GM19468 (cell line): ENCODE results near the gene SBK1.

Source experiments
- ATAC-seq: cut with Tn5 transposase; IDR thresholded peaks from one replicate; pipeline ENCODE4 v1.9.1; 2021; ENCODE audit warnings: mild to moderate bottlenecking, moderate library complexity, moderate number of reproducible peaks; ENCODE audit not compliant: unreplicated experiment; ENCODE audit errors: extremely low read depth

Gene SBK1

DNA sequence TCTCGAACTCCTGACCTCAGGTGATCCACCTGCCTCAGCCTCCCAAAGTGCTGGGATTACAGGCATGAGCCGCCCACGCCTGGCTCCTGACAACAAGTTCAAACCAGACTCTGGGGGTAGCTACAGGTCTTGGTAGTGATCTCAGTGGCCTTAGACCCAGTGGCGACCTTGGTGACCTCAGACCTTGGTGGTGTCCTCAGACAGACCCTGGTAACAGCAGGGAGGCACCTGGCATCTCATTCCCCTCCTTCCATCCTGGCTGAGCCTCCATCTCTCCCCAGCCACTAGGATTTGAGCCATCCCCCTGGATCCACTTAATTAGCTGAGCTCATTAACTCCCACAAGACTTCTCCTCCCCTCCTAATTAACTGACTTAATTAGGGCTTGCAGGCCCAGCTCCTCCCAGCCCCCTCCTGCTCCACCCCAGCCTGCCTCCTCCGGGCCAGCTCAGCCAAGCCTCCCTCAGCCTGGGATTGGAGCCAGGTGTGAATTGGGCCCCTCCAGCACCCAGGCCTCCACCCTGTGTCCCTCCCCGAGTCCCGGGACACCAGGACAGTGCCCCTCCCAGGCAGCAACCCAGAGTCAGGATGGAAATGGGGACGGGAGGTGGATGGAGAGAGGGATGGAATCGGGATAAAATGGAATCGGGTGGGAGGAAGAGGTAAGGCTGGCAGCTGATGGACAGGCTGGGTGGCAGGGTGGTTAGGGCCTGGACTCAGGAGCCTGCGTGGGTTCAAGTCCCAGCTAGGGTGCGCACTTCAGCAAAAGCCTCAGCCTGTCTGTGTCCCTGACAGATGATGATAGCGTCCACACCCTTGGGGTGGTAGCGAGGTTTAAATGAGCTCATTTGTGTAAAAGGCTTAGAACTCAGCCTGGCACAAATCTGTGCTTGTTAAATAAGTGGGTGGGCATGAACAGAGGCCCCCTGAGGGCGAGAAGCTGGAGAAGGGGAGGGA, 11.2 kb upstream of the SBK1 start:
- ATAC-seq: no peak

DNA sequence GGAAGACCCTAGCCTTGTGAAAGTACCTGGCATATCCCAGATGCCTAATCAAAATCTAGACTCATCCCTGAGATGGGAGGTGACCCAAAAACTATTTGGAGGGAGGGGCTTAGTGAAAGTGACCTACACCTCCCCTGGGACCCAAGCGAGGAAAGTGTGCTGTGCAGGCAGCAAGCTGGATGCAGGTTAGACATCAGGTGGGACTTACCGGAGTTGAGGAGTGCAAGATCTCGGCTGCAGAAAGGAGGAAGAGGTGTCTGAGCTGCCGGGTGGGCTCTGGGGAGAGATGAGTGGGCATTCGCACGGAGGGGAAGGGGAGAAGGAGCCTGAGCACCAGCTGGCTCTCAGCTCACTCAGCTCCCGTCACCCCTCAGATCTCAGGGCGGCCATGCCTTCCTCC, 10.3 kb upstream of the SBK1 start:
- ATAC-seq: no peak

DNA sequence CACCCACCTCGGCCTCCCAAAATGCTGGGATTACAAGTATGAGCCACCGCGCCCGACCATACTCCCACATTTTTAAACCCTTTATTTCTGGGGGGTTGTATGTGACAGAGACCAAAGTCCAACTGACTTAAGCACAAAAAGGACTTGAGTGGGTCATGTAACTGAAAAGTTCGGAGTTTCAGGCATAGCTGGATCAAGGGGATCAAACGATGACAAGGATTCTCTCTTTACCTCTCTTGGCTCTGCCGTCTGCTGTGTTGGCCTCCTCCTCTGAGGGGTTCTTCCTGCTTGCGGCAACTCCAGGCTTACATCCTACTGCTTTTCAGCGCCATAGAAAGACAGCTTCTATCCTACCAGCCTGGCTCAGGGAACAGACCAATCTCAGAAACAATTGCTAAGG, 9.2 kb upstream of the SBK1 start:
- ATAC-seq: no peak

DNA sequence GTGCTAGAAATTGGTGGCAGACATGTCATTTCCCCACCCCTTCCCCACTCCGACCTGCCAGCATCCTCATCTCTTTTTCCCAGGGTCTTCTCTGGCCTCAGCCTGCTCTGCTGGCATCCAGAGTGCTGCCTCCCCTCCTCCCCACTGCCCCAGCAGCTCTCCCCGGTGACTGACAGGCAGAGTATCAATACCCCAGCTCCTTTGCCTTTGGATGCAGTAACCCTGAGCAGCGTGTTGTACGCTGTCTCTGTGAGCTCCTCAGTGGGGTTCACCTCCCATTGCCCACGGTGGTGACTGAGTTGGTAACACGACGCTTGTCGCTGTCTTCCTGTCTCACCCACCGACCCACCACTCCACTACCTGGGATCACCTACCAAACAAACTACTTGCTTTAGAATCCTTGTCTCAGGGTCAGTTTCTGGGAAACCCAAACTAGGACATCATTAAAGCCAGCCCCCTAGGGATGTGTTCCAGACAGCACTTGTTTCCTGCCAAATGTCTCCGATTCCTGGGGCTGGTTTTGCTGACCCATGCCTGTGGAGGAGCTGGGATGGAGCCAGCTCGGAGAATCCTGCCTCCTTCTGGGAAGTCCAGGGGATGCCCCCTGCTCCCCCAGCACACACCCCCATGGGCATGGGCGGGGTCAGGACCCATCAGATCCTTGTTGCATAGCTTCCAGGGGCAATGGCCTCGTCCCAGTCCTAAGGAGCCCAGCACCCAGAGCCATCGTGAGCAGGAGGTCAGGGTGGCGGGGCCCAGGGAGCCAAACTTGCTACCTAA, 8.3 kb upstream of the SBK1 start:
- no peak for ATAC-seq

DNA sequence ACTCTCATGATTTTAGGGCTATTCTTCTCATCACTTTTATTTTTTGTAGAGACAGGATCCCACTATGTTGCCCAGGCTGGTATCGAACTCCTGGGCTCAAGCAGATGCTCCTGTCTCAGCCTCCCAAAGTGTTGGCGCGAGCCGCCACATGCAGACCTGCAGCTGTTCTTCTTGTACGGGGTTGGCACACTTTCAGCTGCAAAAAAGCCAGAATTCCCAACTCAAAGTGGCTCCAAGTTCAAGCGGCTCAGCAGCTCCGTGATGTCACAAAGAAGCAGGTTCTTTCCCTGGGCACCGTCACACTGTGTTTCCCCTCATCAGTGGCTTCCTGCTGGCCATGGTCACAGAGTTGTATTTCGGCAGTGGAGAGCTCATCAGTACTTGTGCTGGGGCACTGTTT, 6.7 kb upstream of the SBK1 start:
- no peak for ATAC-seq

DNA sequence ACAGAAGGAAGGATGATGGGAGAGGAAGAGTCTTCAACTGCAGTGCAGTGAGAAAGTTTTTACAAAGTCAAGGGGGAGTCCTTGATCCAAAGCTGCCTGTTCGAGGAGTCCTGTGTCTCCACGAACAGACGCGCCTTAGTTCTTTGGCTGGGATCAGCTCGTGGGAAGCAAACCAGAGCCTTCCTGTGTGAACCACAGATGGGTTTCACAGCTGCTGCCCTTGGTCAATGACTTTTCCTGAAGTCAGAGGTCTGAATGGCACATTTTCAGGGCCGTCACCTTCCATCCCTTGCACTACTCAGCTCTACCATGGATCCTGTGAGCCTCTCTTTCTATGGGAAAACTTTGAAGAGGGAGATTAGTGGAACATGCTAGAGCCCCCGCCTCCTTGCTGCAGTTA, 4.2 kb upstream of the SBK1 start:
- no peak for ATAC-seq

DNA sequence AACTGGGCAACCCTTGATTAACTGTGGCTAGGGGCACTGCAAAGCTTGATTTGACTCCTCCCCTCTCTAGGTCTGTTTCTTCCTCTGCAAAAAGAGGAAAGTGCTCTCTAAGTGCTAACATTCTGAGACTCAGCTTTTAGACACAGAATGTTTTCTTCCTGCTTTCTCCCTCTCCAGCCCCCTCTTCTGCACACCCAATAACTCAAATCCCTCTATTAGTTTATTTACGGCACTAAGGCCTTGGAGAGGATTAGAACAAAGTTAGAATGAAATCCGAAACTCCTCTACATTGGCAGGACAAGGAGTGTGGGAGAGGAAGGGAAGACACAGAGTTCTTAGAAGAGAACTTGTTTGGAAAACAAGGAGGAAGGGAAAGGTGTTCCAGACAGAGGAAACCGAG, 3.3 kb upstream of the SBK1 start:
- ATAC-seq: no peak

DNA sequence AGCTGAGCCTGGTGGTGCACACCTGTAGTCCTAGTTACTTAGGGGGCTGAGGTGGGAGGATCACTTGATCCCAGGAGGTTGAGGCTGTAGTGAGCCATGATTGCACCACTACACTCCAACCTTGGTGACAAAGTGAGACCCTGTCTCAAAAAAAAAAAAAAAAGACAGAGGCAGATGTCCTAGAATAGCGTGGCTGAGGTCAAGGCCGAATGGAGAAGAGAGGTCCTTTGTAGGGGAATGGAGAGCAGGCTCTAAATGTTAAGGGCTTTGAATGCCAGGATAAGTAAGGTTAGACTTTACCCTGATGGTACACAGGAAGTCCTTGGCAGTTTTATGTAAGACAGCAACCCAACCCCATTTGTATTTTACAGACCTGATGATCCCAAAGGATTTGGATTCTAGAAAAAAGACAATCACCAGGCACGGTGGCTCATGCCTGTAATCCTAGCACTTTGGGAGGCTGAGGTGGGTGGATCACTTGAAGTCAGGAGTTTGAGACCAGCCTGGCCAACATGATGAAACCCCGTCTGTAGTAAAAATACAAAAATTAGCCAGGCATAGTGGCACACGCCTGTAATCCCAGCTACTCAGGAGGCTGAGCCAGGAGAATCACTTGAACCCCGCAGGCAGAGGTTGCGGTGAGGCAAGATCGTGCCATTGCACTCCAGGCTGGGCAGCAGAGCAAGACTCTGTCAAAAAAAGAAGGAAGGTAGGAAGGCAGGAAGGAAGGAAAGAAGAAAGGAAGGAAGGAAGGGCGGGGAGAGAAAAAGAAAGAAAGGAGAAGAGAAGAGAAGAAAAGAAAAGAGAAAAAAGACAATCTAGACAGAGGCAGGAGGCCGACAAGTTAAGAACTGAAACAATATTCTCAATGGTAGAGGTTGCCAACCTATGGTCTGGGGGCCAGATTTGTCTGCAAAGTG, 2.1 kb upstream of the SBK1 start:
- no peak for ATAC-seq

DNA sequence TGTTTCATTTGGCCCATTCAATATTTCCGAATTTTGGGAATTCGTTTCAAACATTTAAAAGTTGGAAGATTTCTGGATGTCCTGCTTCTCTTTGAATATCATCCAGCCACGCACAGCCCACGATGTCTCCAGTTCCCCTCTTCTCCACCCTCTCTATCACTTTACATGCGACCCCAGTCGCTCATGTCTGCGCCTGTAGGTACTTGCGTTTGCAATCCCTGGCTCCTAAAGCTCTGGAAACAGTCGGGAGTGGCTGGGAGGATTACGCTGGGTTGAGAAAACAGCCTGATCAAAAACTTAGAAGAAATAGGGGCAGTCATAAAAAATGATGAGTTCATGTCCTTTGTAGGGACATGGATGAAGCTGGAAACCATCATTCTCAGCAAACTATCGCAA, 1.5 kb upstream of the SBK1 start:
- ATAC-seq: no peak

DNA sequence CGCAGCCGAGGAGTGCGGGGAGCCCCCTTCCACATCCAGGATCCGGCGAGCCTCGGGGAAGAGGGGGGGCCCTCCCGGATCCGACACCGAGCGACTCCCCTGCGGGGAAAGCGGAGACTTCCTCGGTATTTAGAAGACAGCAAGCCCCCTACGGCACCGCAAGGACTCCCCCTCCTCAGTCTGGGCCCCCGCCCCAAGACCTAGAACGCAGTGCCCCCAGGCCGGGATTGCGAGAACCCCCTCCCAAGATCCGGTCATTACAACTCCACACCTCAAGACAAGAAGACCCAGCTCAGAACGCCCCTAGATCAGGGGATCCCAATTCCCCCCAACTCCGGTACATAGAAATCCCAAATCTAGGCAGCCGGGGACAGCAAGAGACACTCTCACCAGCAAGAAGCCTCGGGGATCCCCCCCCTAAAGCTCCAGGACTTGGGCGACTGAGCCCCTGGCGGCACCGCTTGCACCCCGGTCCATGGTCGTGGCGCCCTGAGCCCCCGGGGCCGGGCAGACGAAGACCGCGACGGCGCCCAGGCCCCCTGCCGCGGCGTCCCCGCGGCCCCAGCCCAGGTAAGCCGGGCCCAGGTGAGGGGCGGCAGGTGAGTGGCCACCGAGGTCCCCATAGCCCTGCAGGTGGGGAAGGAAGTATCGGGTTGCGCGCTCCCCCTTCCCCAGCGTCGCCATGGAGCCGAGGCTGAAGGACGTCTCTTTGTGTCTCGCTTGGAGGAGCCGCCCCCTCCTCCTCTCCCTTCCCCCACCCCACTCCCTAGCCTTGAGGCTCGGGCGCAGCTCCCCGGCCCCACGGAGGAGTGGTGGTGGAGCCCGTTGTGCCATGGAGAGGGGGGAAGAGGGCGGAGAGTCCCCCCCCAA, 641 bp downstream of the SBK1 start:
- no peak for ATAC-seq

DNA sequence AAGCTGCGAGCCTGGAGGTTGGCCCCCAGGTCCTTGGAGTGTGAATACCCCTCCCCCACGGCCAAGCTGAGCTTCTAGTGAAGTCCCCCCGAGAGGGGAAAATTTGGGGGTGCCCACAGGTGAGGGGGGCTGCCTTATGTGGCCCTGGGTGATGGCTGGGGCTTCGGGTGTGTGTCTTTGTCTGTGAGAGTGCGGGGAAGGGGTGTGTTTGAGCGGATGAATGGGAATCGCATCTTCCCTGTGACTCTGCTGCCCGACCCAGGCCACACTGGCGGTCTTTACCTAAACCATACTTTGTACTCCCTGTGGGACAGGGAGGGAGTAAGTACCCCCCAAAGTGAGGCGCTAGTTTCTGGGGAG, 1.3 kb downstream of the SBK1 start:
- no peak for ATAC-seq

DNA sequence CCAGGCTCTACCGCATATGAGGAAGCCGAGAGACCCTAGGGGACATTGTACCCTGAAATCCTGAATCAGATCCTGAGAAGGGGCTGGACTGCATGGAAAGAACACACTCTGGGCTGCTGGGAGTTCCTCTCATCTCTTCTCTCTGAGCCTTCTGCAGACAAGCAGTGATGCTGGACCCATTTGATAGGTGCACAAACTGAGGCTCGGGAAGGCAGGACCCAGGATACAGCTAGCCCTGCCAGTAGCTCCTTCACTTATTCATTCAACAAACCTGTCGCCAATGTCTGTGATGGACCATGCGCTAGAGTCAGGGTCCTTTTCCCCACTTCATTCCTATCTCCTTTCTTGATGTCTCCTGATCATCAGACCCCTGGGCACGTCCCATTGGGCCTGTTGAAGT, 1.9 kb downstream of the SBK1 start:
- no peak for ATAC-seq

DNA sequence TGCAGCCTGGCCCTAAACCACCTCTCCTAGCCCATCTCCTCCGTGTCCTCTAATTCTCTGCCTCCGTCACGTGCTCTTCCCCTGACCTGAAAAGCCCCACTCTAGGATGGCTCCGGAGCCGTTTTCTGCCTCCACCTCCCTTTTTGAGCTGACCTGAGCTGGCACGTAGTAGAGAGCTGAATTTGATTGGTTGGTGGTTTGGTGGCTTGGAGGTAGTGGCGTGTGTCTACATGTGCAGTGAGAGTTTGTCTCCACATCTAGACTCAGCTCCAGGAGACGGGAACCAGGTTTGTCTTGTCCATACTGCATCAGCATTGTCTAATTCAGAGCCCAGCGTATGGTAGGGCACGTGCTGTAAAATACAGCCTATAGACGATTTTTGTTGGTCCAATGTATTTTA, 3.0 kb downstream of the SBK1 start:
- ATAC-seq: no peak

DNA sequence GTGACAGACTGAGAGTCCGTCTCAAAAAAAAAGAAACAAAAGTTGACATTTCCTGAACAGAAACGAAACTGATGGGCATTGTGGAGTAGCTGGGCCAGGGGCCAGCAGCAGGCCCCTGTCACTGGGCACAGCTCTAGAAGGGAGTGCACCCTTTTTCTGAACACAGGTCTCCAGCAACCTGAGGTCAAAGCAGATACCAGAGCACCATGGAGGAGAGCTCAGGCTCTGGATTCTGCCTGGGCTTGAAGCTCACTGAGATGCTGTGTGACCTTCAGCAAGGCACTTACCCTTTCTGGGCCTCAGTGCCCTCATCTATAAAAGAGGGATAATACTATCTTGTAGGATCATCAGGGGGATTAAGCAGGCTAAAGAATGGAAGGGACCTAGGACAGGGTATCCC, 5.0 kb downstream of the SBK1 start:
- ATAC-seq: no peak

DNA sequence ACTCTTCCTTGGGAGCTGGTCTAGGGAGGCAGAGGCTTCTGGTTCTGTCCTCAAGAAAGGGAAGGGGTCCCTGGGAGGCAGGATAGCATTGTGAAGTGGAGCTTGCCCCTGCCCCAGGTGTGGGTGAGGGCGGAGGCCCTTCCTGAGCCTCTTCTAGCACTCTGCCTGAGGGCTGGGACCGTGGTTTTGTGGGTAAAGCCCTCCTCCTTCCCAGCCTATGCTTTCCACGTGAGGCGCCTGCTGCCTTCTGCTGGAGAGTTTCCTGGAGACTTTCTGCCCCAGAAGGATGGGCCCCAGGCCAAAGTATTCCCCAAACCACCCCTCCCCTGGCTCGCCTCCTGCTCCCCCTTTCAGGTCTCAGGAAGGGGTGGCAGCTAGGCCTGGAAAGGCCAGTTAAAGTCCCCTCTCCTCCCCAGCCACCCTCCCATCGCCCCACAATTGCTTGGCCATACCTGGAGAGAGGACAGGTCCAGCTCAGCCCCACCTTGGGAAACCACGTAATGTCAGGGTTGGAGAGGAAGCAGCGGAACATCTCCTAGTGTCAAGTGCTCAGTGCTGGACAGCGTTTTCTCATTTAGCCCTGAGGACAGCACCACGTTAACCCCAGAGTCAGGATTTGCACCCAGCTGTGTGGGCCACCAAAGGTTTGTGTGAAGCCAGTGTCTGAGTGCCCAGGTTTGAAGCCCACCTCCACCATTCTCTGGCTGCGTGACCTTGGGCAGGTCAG, 5.6 kb downstream of the SBK1 start:
- ATAC-seq: no peak

DNA sequence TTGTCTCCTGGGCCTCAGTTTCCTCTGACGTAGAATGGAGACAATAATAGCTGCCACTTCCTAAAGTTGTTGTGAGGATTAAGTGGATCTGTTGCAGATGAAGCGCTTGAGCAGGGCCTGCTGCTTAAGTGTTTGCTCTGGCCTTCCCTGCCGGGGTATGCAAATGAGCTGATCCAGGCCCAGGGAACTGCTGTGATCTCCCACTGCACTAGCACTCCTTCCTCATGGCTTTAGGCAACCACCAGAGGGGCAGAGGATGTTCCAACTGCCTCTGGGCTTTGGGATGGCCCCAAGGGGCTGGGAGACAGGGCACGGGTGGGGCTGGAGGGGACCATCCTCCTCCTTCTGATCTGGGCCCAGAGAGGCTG, 6.2 kb downstream of the SBK1 start:
- ATAC-seq: no peak

DNA sequence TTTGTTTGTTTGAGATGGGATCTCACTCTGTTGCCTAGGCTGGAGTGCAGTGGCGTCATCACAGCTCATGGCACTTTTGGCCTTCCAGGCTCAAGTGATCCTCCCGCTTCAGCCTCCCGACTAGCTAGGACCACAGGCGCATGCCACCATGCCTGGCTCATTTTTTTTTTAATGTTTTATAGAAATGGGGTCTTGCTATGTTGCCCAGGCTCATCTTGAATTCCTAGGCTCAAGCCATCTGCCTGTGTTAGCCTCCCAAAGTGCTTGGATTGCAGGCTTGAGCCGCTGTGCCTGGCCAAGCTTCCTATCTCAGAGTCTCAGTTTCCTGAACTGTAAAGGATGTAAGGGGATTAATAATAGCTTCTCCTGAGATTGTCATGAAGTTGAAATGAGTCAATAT, 8.0 kb downstream of the SBK1 start:
- no peak for ATAC-seq

DNA sequence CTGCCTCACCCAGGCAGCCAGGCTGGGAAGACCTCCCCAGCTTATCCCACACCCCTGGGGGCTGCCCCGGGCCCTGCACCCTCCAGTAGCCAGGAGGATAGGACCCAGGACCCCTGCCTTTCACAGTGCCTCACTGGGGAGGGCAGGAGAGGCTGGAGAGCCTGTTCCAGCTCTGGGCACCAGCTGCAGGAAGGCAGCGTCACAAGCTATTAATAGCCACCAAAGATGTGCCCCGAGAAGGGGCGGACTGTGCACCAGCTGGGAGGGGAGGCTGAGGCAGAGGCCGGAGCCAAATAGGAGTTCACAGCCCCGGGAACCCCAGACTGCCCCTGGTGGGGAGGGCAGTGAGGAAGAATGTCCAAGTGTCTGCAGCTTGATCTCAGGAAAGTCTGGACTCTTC, 8.8 kb downstream of the SBK1 start:
- no peak for ATAC-seq

DNA sequence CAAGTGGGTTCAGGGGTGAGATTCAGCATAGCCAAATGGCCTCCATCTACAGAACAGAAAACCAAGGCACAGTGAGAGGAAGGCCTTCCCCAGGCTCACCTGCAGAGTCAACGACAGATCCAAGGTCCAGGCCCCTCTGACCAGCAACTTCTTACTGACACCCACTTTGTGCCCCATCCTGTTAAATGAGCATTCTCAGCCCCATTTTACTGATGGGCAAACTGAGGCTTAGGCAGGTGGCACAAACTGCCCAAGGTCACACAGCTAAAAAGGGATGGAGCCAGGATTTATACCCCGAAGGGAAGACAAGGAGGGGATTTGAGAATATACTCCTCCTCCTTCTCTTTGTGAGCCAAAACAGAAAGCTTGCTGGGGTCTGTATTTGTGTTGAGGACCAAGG, 9.3 kb downstream of the SBK1 start:
- no peak for ATAC-seq
